Endothelial cell of umbilical vein (primary cell): ENCODE data around the gene ALDH7A1. TPM values are rescaled to one million over a fixed set of nuclear protein-coding genes. Genes with fewer than 3 reads are reported as not detected.

Experiments
- BruUV-seq: library from RNA; stranded (reverse); fragments of 400-500 nt; replicated peaks from 2 replicates; lab custom pipeline; 2021; lab: Mats Ljungman, UMichigan
- CTCF ChIA-PET: fragments of 300-600, 350-600 bp; sonication (Branson Sonifier 250); formaldehyde crosslinking; loops from one replicate; lab custom pipeline; 2021; ENCODE audit warnings: antibody characterized with exemption, inconsistent platforms; lab: Charles Lee
- POLR2A ChIA-PET: fragments of 300-600, 350-600 bp; sonication (Branson Sonifier 250); formaldehyde crosslinking; loops from one replicate; lab custom pipeline; 2021; ENCODE audit warnings: antibody characterized with exemption, inconsistent platforms; lab: Charles Lee
- DNase-seq: peaks from one replicate; pipeline ENCODE4 v3.0.0-alpha.2; 2011; ENCODE audit warnings: low read depth, low spot score
- FAIRE-seq: peaks from 2 replicates; lab custom pipeline; 2011; peaks lifted over from hg19 to GRCh38; lab: Jason Lieb, UNC
- H2AFZ ChIP-seq: 2 replicates; pipeline ENCODE4 v1.6.0; 2012; ENCODE audit warnings: low read depth, low read length, control low read depth, inconsistent platforms
- H3K27ac ChIP-seq: 2 replicates; pipeline ENCODE4 v1.5.1; 2011; ENCODE audit warnings: low read depth, mild to moderate bottlenecking, control low read depth, low read length, moderate library complexity; ENCODE audit not compliant: insufficient read depth
- H3K27me3 ChIP-seq, 2 experiments: 2 replicates each; pipeline versions ENCODE4 v1.6.0 to v1.6.1; 2011; ENCODE audit warnings: low read length in 2 of 2, mixed read lengths in 1 of 2; ENCODE audit not compliant: control insufficient read depth in 2 of 2, insufficient read depth in 2 of 2
- H3K36me3 ChIP-seq, 2 experiments: 2 replicates in 1 of 2; 3 replicates in 1 of 2; pipeline ENCODE4 v1.5.1; 2011; ENCODE audit warnings: low read length in 2 of 2, mild to moderate bottlenecking in 1 of 2, moderate library complexity in 1 of 2; ENCODE audit not compliant: control insufficient read depth in 2 of 2, insufficient read depth in 2 of 2; ENCODE audit errors: extremely low read depth in 1 of 2
- H3K4me1 ChIP-seq: 3 replicates; pipeline ENCODE4 v1.5.1; 2011; ENCODE audit warnings: mild to moderate bottlenecking, low read length; ENCODE audit not compliant: control insufficient read depth, insufficient read depth; ENCODE audit errors: extremely low read depth
- H3K4me2 ChIP-seq: 2 replicates; pipeline ENCODE4 v1.6.1; 2011; ENCODE audit warnings: low read length, control low read depth, mixed read lengths; ENCODE audit not compliant: insufficient read depth
- H3K4me3 ChIP-seq, 3 experiments: fragments of 200-600 bp in 1 of 3; sonication (generic), shearing (Covaris generic) in 1 of 3; replicated peaks in 1 of 3; 2 replicates each; pipeline ENCODE4 v1.5.1; 2011 to 2016; ENCODE audit warnings: control low read depth in 3 of 3, low read length in 3 of 3, mild to moderate bottlenecking in 2 of 3, inconsistent platforms in 1 of 3, low read depth in 1 of 3, moderate library complexity in 1 of 3; ENCODE audit not compliant: insufficient read depth in 1 of 3
- H3K79me2 ChIP-seq: 2 replicates; pipeline ENCODE4 v1.6.0; 2012; ENCODE audit warnings: low read length, inconsistent platforms; ENCODE audit not compliant: control insufficient read depth, insufficient read depth
- H3K9ac ChIP-seq: replicated peaks from 2 replicates; pipeline ENCODE3; 2011; ENCODE audit warnings: low read length, control low read depth; ENCODE audit not compliant: insufficient read depth; ENCODE audit errors: extremely low read depth
- H3K9me1 ChIP-seq: replicated peaks from 3 replicates; pipeline ENCODE4 v1.6.0; 2011; ENCODE audit warnings: mild to moderate bottlenecking, low read length; ENCODE audit not compliant: control insufficient read depth, insufficient read depth; ENCODE audit errors: extremely low read depth
- H3K9me3 ChIP-seq: replicated peaks from 2 replicates; pipeline ENCODE4 v1.5.1; 2012; ENCODE audit warnings: low read length, inconsistent platforms; ENCODE audit not compliant: control insufficient read depth, insufficient read depth
- H4K20me1 ChIP-seq: replicated peaks from 2 replicates; pipeline ENCODE3; 2011; ENCODE audit warnings: mild to moderate bottlenecking, low read length; ENCODE audit not compliant: control insufficient read depth, insufficient read depth; ENCODE audit errors: extremely low read depth
- CTCF ChIP-seq, 2 donors: IDR thresholded peaks; 1 replicate in 1 of 2; 2 replicates in 1 of 2; pipeline ENCODE4 v1.5.1; 2011; ENCODE audit warnings: low read length in 2 of 2, mild to moderate bottlenecking in 2 of 2, moderate library complexity in 2 of 2, control low read depth in 1 of 2, inconsistent platforms in 1 of 2, low read depth in 1 of 2; ENCODE audit not compliant: insufficient read depth in 1 of 2; ENCODE audit errors: extremely low read depth in 1 of 2
- EZH2 ChIP-seq: IDR thresholded peaks from 2 replicates; pipeline ENCODE4 v1.6.1; 2012; ENCODE audit warnings: borderline replicate concordance, low read depth, mild to moderate bottlenecking, moderate library complexity, low read length, inconsistent platforms; ENCODE audit not compliant: severe bottlenecking
- FOS ChIP-seq: IDR thresholded peaks from 2 replicates; pipeline ENCODE4 v1.6.1; 2011; ENCODE audit warnings: mild to moderate bottlenecking, low read length, moderate library complexity, borderline replicate concordance; ENCODE audit not compliant: insufficient read depth
- GATA2 ChIP-seq: IDR thresholded peaks from 2 replicates; pipeline ENCODE4 v1.7.0; 2011; ENCODE audit warnings: low read depth, mild to moderate bottlenecking, moderate library complexity, mixed read lengths, low read length; ENCODE audit not compliant: insufficient read length, insufficient read depth
- JUN ChIP-seq: IDR thresholded peaks from 2 replicates; pipeline ENCODE4 v1.6.1; 2011; ENCODE audit warnings: borderline replicate concordance, low read depth; ENCODE audit not compliant: insufficient read length, insufficient read depth
- MAX ChIP-seq: IDR thresholded peaks from 2 replicates; pipeline ENCODE4 v1.6.1; 2011; ENCODE audit not compliant: insufficient read depth, insufficient read length
- MYC ChIP-seq: IDR thresholded peaks from one replicate; pipeline ENCODE4 v1.6.1; 2011; ENCODE audit warnings: mild to moderate bottlenecking, low read depth, low read length
- POLR2A ChIP-seq: IDR thresholded peaks from 2 replicates; pipeline ENCODE4 v1.6.1; 2012; ENCODE audit warnings: low read depth, mild to moderate bottlenecking, control low read depth, low read length
- POLR2AphosphoS5 ChIP-seq: IDR thresholded peaks from 2 replicates; pipeline ENCODE4 v1.6.1; 2012; ENCODE audit warnings: low read depth, mild to moderate bottlenecking, control low read depth, low read length, moderate library complexity; ENCODE audit not compliant: insufficient read depth
- dilution Hi-C: fragments of 300-500 bp; cut with MboI; formaldehyde crosslinking; loops from one replicate; pipeline ENCODE4 v1.15.0; 2019; ENCODE audit warnings: low sequenced_read_pairs; ENCODE audit not compliant: extremely low pct_ligation_motif_present
- intact Hi-C: fragments of 100-400 bp; cut with micrococcal nuclease; formaldehyde crosslinking; loops from one replicate; pipeline ENCODE4 v1.10.0; 2022
- polyA plus RNA-seq, 4 experiments: library from polyadenylated mRNA; depleted of rRNA in 3 of 4; stranded (reverse) in 3 of 4; unstranded in 1 of 4; fragments of >200 nt; gene quantifications; 2 replicates each; pipeline versions ENCODE4 v1.2.1 to v1.2.3, GENCODE V29; 2011 to 2012; ENCODE audit warnings: missing spikeins in 1 of 4
- total RNA-seq: library from RNA; stranded (reverse); gene quantifications from 2 replicates; pipeline ENCODE4 v1.2.3, GENCODE V29; 2021

Gene ALDH7A1
- total and polyA plus RNA-seq, 2 donors (not counting 3 experiments of a cell fraction or from before 2014, with no cell fraction given) = 43.6 to 103 TPM

- Histone ChIP-seq H3K9ac (no peak overlapping the region), H3K27me3 (no peaks in the 10 kb centered on the region), H3K4me2 (no peak overlapping the region), H3K4me1 (peaks cover 10% of the 10 kb centered on the region), H3K27ac (no peak overlapping the region), H3K9me3 (no peaks in the 10 kb centered on the region), H3K36me3 (peaks cover 0 to 4% of the 10 kb centered on the region in 2 experiments), H3K4me3 (no peak overlapping the region), H3K9me1 (no peaks in the 10 kb centered on the region), H2AFZ (no peak overlapping the region), H3K79me2 (no peaks in the 10 kb centered on the region), H4K20me1 (no peaks in the 10 kb centered on the region)
- FAIRE-seq = no peak
- dilution Hi-C loops = no loop called here
- intact Hi-C loops = no loop called here
- ChIA-PET CTCF (no interaction called here), POLR2A (no interaction called here)
- TF ChIP-seq POLR2AphosphoS5 (no peak), FOS (no peak), MAX (no peak), POLR2A (no peak), CTCF (IDR thresholded peaks at IDR 0.05; ENCODE audit: extremely low read depth in 1 of 2, insufficient read depth in 1 of 2, low read depth in 1 of 2, low read length in 2 of 2) (no peak)
- DNase-seq = no peak
- no TSS peak for BruUV-seq
These were observed 33.1 kb upstream of the ALDH7A1 start for GRCh38 chr5:126628102-126628501.

- no peaks in the 10 kb centered on the region for H4K20me1 ChIP-seq
- DNase-seq = peak; percentile 35
- TSS peak; percentile 10 for BruUV-seq
- FAIRE-seq = peak; percentile 75
- ChIA-PET POLR2A (no interaction called here), CTCF (interaction anchor here (1.3 kb wide), 1 partner anchor 178 kb away, joined by 3 read pairs; no protein-coding TSS in a partner anchor)
- H3K36me3 ChIP-seq = peaks cover 0 to 6% of the 10 kb centered on the region in 2 experiments
- peak overlapping the region; percentile 75 for H3K4me2 ChIP-seq
- no peaks in the 10 kb centered on the region for H3K9me1 ChIP-seq
- H3K27me3 ChIP-seq = no peaks in the 10 kb centered on the region
- dilution Hi-C loops (no loop called here), intact Hi-C loops (no loop called here)
- TF ChIP-seq FOS (peak; percentile 66), GATA2 (no peak), CTCF (IDR thresholded peaks at IDR 0.05; ENCODE audit: extremely low read depth in 1 of 2, insufficient read depth in 1 of 2, low read depth in 1 of 2, low read length in 2 of 2) (no peak), POLR2A (no peak), MYC (no peak), POLR2AphosphoS5 (no peak), MAX (no peak), EZH2 (no peak), JUN (peak; percentile 41)
- peaks cover 10% of the 10 kb centered on the region for H3K4me1 ChIP-seq
- H3K4me3 ChIP-seq = no peak overlapping the region
- H3K9me3 ChIP-seq = no peaks in the 10 kb centered on the region
- H3K9ac ChIP-seq = no peak overlapping the region
- H3K79me2 ChIP-seq = no peaks in the 10 kb centered on the region
- no peak overlapping the region for H2AFZ ChIP-seq
- no peak overlapping the region for H3K27ac ChIP-seq
These were observed 29.5 kb upstream of the ALDH7A1 start for GRCh38 chr5:126624534-126624933.
